DMS79 treated with DMSO at 0.1 percent for 48 hours (cell line): Measurements from ENCODE around the gene NDUFA8.

Experiments used
- DNase-seq: peaks from one replicate; lab custom pipeline; 2025; lab: John Stamatoyannopoulos, UW

NDUFA8 gene

GRCh38 chr9:122159026-122159924 is at the start of gene NDUFA8, which contains the start of gene MORN5:
NDUFA8 (minus strand) TSS chr9:122159779; CDS start chr9:122159677, 102 bp downstream.
MORN5 (plus strand) TSS chr9:122159908; CDS start chr9:122159973, 65 bp downstream.
- DNase-seq, result peak; percentile 97

- no peak for DNase-seq
Measured at GRCh38 chr9:122207096-122207495, 47.5 kb upstream of the NDUFA8 start.

GRCh38 chr9:122206118-122207046 is 46.8 kb upstream of the NDUFA8 start:
- no peak for DNase-seq

- no peak for DNase-seq
Measured at GRCh38 chr9:122205176-122205575, 45.6 kb upstream of the NDUFA8 start.

- DNase-seq, result no peak
Measured at GRCh38 chr9:122204491-122204890, 44.9 kb upstream of the NDUFA8 start.

GRCh38 chr9:122204055-122204454 is 44.5 kb upstream of the NDUFA8 start:
- DNase-seq, result no peak

GRCh38 chr9:122202111-122202510 is 42.5 kb upstream of the NDUFA8 start:
- DNase-seq, result peak; percentile 17

- DNase-seq, result no peak
Measured at GRCh38 chr9:122201641-122202040, 42.1 kb upstream of the NDUFA8 start.

GRCh38 chr9:122200960-122201595 is 41.5 kb upstream of the NDUFA8 start:
- no peak for DNase-seq

- peak; percentile 50 for DNase-seq
Measured at GRCh38 chr9:122197882-122198281, 38.3 kb upstream of the NDUFA8 start.

GRCh38 chr9:122197426-122197825 is 37.8 kb upstream of the NDUFA8 start:
- peak; percentile 97 for DNase-seq

GRCh38 chr9:122195875-122196274 is 36.3 kb upstream of the NDUFA8 start:
- no peak for DNase-seq

GRCh38 chr9:122193651-122194050 is 34.1 kb upstream of the NDUFA8 start:
- no peak for DNase-seq

- no peak for DNase-seq
Measured at GRCh38 chr9:122192914-122193525, 33.4 kb upstream of the NDUFA8 start.

GRCh38 chr9:122192261-122192875 is 32.8 kb upstream of the NDUFA8 start:
- peak; percentile 59 for DNase-seq

GRCh38 chr9:122191584-122191983 is 32.0 kb upstream of the NDUFA8 start:
- peak; percentile 71 for DNase-seq

- DNase-seq, result peak; percentile 88
Measured at GRCh38 chr9:122190597-122191381, 31.2 kb upstream of the NDUFA8 start.

GRCh38 chr9:122188369-122188768 is 28.8 kb upstream of the NDUFA8 start:
- no peak for DNase-seq

- no peak for DNase-seq
Measured at GRCh38 chr9:122186777-122187470, 27.3 kb upstream of the NDUFA8 start.

GRCh38 chr9:122186301-122186700 is 26.7 kb upstream of the NDUFA8 start:
- no peak for DNase-seq
